ENCODE results near the gene NADSYN1. TPM values are rescaled to one million over a fixed set of nuclear protein-coding genes. Genes with fewer than 3 reads are reported as not detected.

NADSYN1 gene
- total RNA-seq, 1 donor = 130 TPM

GRCh38 chr11:71489311-71490043 is 36.5 kb downstream of the NADSYN1 start:
- no peak for DNase-seq (ENCODE audit: low read depth in 2 of 3, low spot score in 2 of 3)

- no peak for DNase-seq (ENCODE audit: low read depth in 2 of 3, low spot score in 2 of 3)
Observed at GRCh38 chr11:71490044-71490730, 37.2 kb downstream of the NADSYN1 start.

GRCh38 chr11:71490731-71491390 is 37.9 kb downstream of the NADSYN1 start:
- no peak for DNase-seq (ENCODE audit: low read depth in 2 of 3, low spot score in 2 of 3)

- no peak for DNase-seq (ENCODE audit: low read depth in 2 of 3, low spot score in 2 of 3)
Observed at GRCh38 chr11:71491531-71491930, 38.5 kb downstream of the NADSYN1 start.

- no peak for DNase-seq (ENCODE audit: low read depth in 2 of 3, low spot score in 2 of 3)
Observed at GRCh38 chr11:71491940-71492339, 38.9 kb downstream of the NADSYN1 start.

GRCh38 chr11:71495286-71496230 is 42.6 kb downstream of the NADSYN1 start:
- DNase-seq (ENCODE audit: low read depth in 2 of 3, low spot score in 2 of 3) = no peak

GRCh38 chr11:71496421-71496820 is 43.4 kb downstream of the NADSYN1 start:
- DNase-seq (ENCODE audit: low read depth in 2 of 3, low spot score in 2 of 3) = no peak

GRCh38 chr11:71498091-71498490 is 45.1 kb downstream of the NADSYN1 start:
- no peak for DNase-seq (ENCODE audit: low read depth in 2 of 3, low spot score in 2 of 3)

- no peak for DNase-seq (ENCODE audit: low read depth in 2 of 3, low spot score in 2 of 3)
Observed at GRCh38 chr11:71499125-71499524, 46.1 kb downstream of the NADSYN1 start.

GRCh38 chr11:71499546-71499945 is 46.5 kb downstream of the NADSYN1 start:
- DNase-seq (ENCODE audit: low read depth in 2 of 3, low spot score in 2 of 3) = no peak

- no peak for DNase-seq (ENCODE audit: low read depth in 2 of 3, low spot score in 2 of 3)
Observed at GRCh38 chr11:71500601-71501021, 47.6 kb downstream of the NADSYN1 start.

- DNase-seq (ENCODE audit: low read depth in 2 of 3, low spot score in 2 of 3) = no peak
Observed at GRCh38 chr11:71501071-71501985, 48.3 kb downstream of the NADSYN1 start.

- no peak for DNase-seq (ENCODE audit: low read depth in 2 of 3, low spot score in 2 of 3)
Observed at GRCh38 chr11:71502026-71502425, 49.0 kb downstream of the NADSYN1 start.

GRCh38 chr11:71502871-71503435 is 50.0 kb downstream of the NADSYN1 start:
- no peak for DNase-seq (ENCODE audit: low read depth in 2 of 3, low spot score in 2 of 3)

GRCh38 chr11:71504531-71504930 is 51.5 kb downstream of the NADSYN1 start:
- DNase-seq (ENCODE audit: low read depth in 2 of 3, low spot score in 2 of 3) = no peak

GRCh38 chr11:71505001-71505400 is 52.0 kb downstream of the NADSYN1 start:
- DNase-seq (ENCODE audit: low read depth in 2 of 3, low spot score in 2 of 3) = no peak

- DNase-seq (ENCODE audit: low read depth in 2 of 3, low spot score in 2 of 3) = no peak
Observed at GRCh38 chr11:71505781-71506180, 52.8 kb downstream of the NADSYN1 start.

GRCh38 chr11:71507102-71507501 is 54.1 kb downstream of the NADSYN1 start:
- no peak for DNase-seq (ENCODE audit: low read depth in 2 of 3, low spot score in 2 of 3)

Data from hematopoietic multipotent progenitor cell (in vitro differentiated cells).